Ishikawa (cell line): ENCODE results near the gene TEAD1.

ENCODE experiments used
- CEBPB ChIP-seq: IDR thresholded peaks from 2 replicates; pipeline ENCODE4 v1.6.1; 2012
- CREB1 ChIP-seq: IDR thresholded peaks from 2 replicates; pipeline ENCODE4 v1.6.1; 2012; ENCODE audit warnings: low read depth
- EGR1 ChIP-seq: IDR thresholded peaks from 2 replicates; pipeline ENCODE4 v1.6.1; 2012
- EP300 ChIP-seq: IDR thresholded peaks from 2 replicates; pipeline ENCODE4 v1.6.1; 2012; ENCODE audit warnings: borderline replicate concordance
- FOXM1 ChIP-seq: IDR thresholded peaks from 2 replicates; pipeline ENCODE4 v1.6.1; 2012; ENCODE audit warnings: low read depth, borderline replicate concordance
- NFIC ChIP-seq: IDR thresholded peaks from 2 replicates; pipeline ENCODE4 v1.6.1; 2012
- RAD21 ChIP-seq: IDR thresholded peaks from 2 replicates; pipeline ENCODE4 v1.6.1; 2012; ENCODE audit warnings: low read depth
- TAF1 ChIP-seq: IDR thresholded peaks from 2 replicates; pipeline ENCODE4 v1.6.1; 2012; ENCODE audit warnings: low read depth, mild to moderate bottlenecking
- TCF12 ChIP-seq: IDR thresholded peaks from 2 replicates; pipeline ENCODE4 v1.6.1; 2012; ENCODE audit warnings: low read depth
- TEAD4 ChIP-seq: IDR thresholded peaks from 2 replicates; pipeline ENCODE4 v1.6.1; 2012
- YY1 ChIP-seq: IDR thresholded peaks from 2 replicates; pipeline ENCODE4 v1.6.1; 2012; ENCODE audit warnings: low read depth
- ZBTB7A ChIP-seq: IDR thresholded peaks from 2 replicates; pipeline ENCODE4 v1.6.1; 2012; ENCODE audit warnings: low read depth
- TF ChIP-seq, protein P1 (sequence below): IDR thresholded peaks from 2 replicates; pipeline ENCODE4 v1.6.1; 2012
- TF ChIP-seq, protein P2 (sequence below): IDR thresholded peaks from 2 replicates; pipeline ENCODE4 v1.6.1; 2012; ENCODE audit warnings: low read depth, mild to moderate bottlenecking
- TF ChIP-seq, protein P3 (sequence below): IDR thresholded peaks from 2 replicates; pipeline ENCODE4 v1.6.1; 2012

Gene TEAD1

DNA sequence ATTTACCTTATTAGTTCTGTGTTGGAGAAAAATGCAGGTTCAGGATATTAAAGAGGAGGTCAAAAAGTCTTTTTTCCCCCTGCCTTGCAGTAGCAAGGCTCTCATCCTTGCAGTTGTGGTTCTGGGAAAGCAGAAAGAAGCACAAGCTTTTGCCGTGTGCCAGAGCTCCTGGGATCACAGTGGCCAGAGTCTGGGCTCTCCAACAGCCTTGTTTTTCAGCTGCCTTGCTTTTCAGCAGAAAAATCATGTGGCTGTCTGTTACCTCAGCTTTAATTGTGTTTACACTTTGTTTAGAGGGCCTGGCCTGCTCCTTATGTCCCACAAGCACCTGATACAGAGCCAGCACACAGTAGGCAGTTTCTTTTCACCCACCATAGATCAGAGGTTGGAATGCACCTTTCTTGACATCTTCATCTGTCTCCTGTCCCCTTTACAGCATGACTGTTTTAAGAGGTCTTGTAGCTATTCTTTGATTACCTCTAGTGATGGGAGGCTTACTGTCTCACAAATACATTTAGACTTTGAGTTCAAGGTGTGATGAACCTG, 67.5 kb downstream of the TEAD1 start:
- no peak for TF ChIP-seq YY1

DNA sequence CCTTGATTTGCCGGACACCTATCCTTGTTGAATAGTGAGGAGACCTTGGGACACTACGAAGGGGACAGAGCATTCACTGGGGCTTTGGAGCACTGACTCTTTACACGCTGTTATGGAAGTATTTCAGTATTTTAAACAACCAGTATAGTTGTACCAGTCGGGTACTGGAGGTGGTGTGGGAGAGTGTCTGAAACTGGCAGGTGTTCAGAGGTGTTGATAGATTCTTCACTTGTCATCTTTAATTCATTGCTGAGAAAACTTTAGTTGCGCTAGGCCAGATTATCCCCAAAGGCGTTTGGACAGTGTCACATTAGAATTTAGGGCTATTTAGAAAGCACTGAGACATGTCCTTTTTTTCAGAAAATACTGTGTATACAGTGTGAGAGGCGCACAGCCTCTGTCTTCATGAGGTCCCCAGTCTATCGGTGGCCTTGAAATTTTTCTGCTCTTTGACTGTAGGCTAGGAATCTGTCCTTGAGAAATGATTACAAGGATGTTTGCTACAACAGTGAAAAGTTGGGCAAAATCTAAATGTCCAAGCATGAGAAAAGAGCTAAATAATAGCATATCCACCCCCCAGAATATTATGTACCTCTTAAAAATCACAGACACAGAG, 69.7 kb downstream of the TEAD1 start:
- TF ChIP-seq TEAD4: no peak
- no peak for TF ChIP-seq TCF12
- no peak for TF ChIP-seq YY1
- no peak for TF ChIP-seq TAF1
- TF ChIP-seq, protein P1, sequence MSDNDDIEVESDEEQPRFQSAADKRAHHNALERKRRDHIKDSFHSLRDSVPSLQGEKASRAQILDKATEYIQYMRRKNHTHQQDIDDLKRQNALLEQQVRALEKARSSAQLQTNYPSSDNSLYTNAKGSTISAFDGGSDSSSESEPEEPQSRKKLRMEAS: no peak
- no peak for TF ChIP-seq RAD21
- TF ChIP-seq ZBTB7A: no peak
- TF ChIP-seq CREB1: no peak

GRCh38 chr11:12744826-12745502, 70.7 kb downstream of the TEAD1 start:
- TF ChIP-seq RAD21 (no peak), CEBPB (no peak), TEAD4 (no peak), ZBTB7A (no peak), YY1 (no peak), CREB1 (no peak), TCF12 (no peak)
- TF ChIP-seq, protein P1: no peak

- no peak for TF ChIP-seq YY1
- no peak for TF ChIP-seq ZBTB7A
- TF ChIP-seq, protein P2, sequence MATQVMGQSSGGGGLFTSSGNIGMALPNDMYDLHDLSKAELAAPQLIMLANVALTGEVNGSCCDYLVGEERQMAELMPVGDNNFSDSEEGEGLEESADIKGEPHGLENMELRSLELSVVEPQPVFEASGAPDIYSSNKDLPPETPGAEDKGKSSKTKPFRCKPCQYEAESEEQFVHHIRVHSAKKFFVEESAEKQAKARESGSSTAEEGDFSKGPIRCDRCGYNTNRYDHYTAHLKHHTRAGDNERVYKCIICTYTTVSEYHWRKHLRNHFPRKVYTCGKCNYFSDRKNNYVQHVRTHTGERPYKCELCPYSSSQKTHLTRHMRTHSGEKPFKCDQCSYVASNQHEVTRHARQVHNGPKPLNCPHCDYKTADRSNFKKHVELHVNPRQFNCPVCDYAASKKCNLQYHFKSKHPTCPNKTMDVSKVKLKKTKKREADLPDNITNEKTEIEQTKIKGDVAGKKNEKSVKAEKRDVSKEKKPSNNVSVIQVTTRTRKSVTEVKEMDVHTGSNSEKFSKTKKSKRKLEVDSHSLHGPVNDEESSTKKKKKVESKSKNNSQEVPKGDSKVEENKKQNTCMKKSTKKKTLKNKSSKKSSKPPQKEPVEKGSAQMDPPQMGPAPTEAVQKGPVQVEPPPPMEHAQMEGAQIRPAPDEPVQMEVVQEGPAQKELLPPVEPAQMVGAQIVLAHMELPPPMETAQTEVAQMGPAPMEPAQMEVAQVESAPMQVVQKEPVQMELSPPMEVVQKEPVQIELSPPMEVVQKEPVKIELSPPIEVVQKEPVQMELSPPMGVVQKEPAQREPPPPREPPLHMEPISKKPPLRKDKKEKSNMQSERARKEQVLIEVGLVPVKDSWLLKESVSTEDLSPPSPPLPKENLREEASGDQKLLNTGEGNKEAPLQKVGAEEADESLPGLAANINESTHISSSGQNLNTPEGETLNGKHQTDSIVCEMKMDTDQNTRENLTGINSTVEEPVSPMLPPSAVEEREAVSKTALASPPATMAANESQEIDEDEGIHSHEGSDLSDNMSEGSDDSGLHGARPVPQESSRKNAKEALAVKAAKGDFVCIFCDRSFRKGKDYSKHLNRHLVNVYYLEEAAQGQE: no peak
- TF ChIP-seq RAD21: no peak
- no peak for TF ChIP-seq TCF12
- TF ChIP-seq EGR1: no peak
- no peak for TF ChIP-seq EP300
- TF ChIP-seq NFIC: no peak
- TF ChIP-seq, protein P3, sequence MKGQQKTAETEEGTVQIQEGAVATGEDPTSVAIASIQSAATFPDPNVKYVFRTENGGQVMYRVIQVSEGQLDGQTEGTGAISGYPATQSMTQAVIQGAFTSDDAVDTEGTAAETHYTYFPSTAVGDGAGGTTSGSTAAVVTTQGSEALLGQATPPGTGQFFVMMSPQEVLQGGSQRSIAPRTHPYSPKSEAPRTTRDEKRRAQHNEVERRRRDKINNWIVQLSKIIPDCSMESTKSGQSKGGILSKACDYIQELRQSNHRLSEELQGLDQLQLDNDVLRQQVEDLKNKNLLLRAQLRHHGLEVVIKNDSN: no peak
- TF ChIP-seq CEBPB: no peak
- TF ChIP-seq, protein P1: no peak
- TF ChIP-seq FOXM1: no peak
- TF ChIP-seq TEAD4: no peak
- TF ChIP-seq CREB1: no peak
- TF ChIP-seq TAF1: no peak
These were observed 71.6 kb downstream of the TEAD1 start for GRCh38 chr11:12745787-12746186.

GRCh38 chr11:12746593-12747097, 72.4 kb downstream of the TEAD1 start:
- TF ChIP-seq ZBTB7A: peak; percentile 83
- no peak for TF ChIP-seq CREB1
- no peak for TF ChIP-seq CEBPB
- peak; percentile 56 for TF ChIP-seq TEAD4
- no peak for TF ChIP-seq FOXM1
- TF ChIP-seq NFIC: peak; percentile 96
- no peak for TF ChIP-seq EGR1
- TF ChIP-seq EP300: peak; percentile 51; the same call in 1 of the 2 replicates
- TF ChIP-seq, protein P2: no peak
- peak; percentile 33; the same call in 1 of the 2 replicates for TF ChIP-seq RAD21
- TF ChIP-seq TCF12: peak; percentile 42; the same call in 1 of the 2 replicates
- no peak for TF ChIP-seq YY1
- TF ChIP-seq, protein P3: no peak
- no peak for TF ChIP-seq TAF1
- TF ChIP-seq, protein P1: peak; percentile 96
